Ovary (tissue), 9 donors: ENCODE data around the gene DNMT3A. TPM values are rescaled to one million over a fixed set of nuclear protein-coding genes. Genes with fewer than 3 reads are reported as not detected.

Experiments
- DNase-seq, 5 donors: peaks; one replicate each; pipeline ENCODE4 v3.0.0-alpha.2; 2019 to 2020
- H3K27ac ChIP-seq, 2 donors: fragments of 200-600 bp; one replicate each; pipeline versions ENCODE4 v1.5.1 to v1.8.0; 2019 to 2022
- H3K27me3 ChIP-seq: fragments of 200-600 bp; one replicate; pipeline ENCODE4 v1.8.0; 2022
- H3K36me3 ChIP-seq: fragments of 200-600 bp; sonication (generic); one replicate; pipeline ENCODE4 v1.5.1; 2019
- H3K4me1 ChIP-seq: one replicate; pipeline ENCODE4 v1.8.1; 2013; ENCODE audit warnings: mild to moderate bottlenecking, moderate library complexity; ENCODE audit not compliant: insufficient read depth
- H3K4me3 ChIP-seq: fragments of 200-600 bp; sonication (generic); one replicate; pipeline ENCODE4 v1.5.1; 2017
- H3K9me3 ChIP-seq, 2 donors: fragments of 200-600 bp in 1 of 2; sonication (generic) in 1 of 2; one replicate each; pipeline versions ENCODE4 v1.5.1 to v1.8.1; 2013 to 2019; ENCODE audit warnings: mild to moderate bottlenecking in 1 of 2, moderate library complexity in 1 of 2
- CTCF ChIP-seq, 3 donors: fragments of 450-650 bp in 2 of 3; fragments of 200-600 bp in 1 of 3; IDR thresholded peaks; one replicate each; pipeline versions ENCODE4 v1.5.1 to v1.8.0; 2016 to 2022; ENCODE audit warnings: antibody characterized with exemption in 3 of 3, mild to moderate bottlenecking in 1 of 3
- EP300 ChIP-seq: sonication (generic); formaldehyde crosslinking; IDR thresholded peaks from one replicate; pipeline ENCODE4 v1.6.1; 2017; ENCODE audit warnings: antibody characterized with exemption
- POLR2A ChIP-seq: fragments of 450-650 bp; IDR thresholded peaks from one replicate; pipeline ENCODE4 v1.6.1; 2017; ENCODE audit warnings: antibody characterized with exemption, mild to moderate bottlenecking, moderate library complexity
- WGBS, 3 donors: extraction: QIAGEN DNeasy Blood & Tissue Kit in 1 of 3; methylation state at CpG; one replicate each; pipeline versions ENCODE4 v1.1.5 to v1.1.7; 2013 to 2017; 5-methylcytosine and 5-hydroxymethylcytosine counted together
- intact Hi-C, 4 donors: fragments of 100-400 bp; cut with DNase I; formaldehyde crosslinking; loops; one replicate each; pipeline versions ENCODE4 v1.11.0 to v1.15.1; 2022 to 2023
- polyA plus RNA-seq, 2 donors: library from polyadenylated mRNA; stranded (reverse); fragments of 200-250 nt in 1 of 2; fragments of 350-450 nt in 1 of 2; fragmentation: Illumina TruSeq in 1 of 2; extraction: RNeasy Lipid Tissue Mini Kit (QIAGEN cat#74804) in 1 of 2; gene quantifications; one replicate each; pipeline ENCODE4 v1.2.3, GENCODE V29; 2013 to 2014
- total RNA-seq, 7 donors: library from RNA; depleted of rRNA in 2 of 7; stranded (reverse); fragments of >200 nt in 2 of 7; fragmentation: NEBNext Ultra II Directional in 3 of 7; extraction: Animal tissue kit (Norgen Biotek cat#: 25700) in 3 of 7; gene quantifications; one replicate each; pipeline versions ENCODE4 v1.1.0 to v1.2.4, GENCODE V29; 2016 to 2023
- donor health status: DM: no; HTN: no; CAD: no; lungs with moderate emphysema.
- donor health status: DM: no; HTN: no; CAD: no.
- donor health status: Bipolar disorder and iron deficiency.
- donor health status: DM: yes; HTN: yes; CAD: no.
- donor health status: DM: no; HTN: no; CAD: no.
- donor health status: DM: yes; HTN: yes; CAD: no.

The DNMT3A gene
- total and polyA plus RNA-seq, 9 donors = 11.3 to 72.7 (median 46.7) TPM

GRCh38 chr2:25316101-25316500, 25.6 kb downstream of the DNMT3A start:
- DNase-seq = no peak
- Histone ChIP-seq H3K9me3 (no peaks in the 10 kb centered on the region), H3K27me3 (no peaks in the 10 kb centered on the region), H3K4me3 (no peak overlapping the region), H3K4me1 (peaks cover 24% of the 10 kb centered on the region), H3K36me3 (no peaks in the 10 kb centered on the region), H3K27ac (peak overlapping the region in 1 of 2 donors; percentile 89)
- TF ChIP-seq POLR2A = no peak
- TF ChIP-seq CTCF (IDR thresholded peaks at IDR 0.05) = no peak
- TF ChIP-seq EP300 = no peak
- intact Hi-C loops = no loop called here
- 70 to 78% (median 70%) methylated on average over 8 of the region's 8 CpGs for WGBS, 3 donors

- intact Hi-C loops = no loop called here
- 41 to 54% (median 45%) methylated on average over 11 of the region's 11 CpGs for WGBS, 3 donors
- Histone ChIP-seq H3K27me3 (no peaks in the 10 kb centered on the region), H3K4me3 (no peak overlapping the region), H3K4me1 (peaks cover 30% of the 10 kb centered on the region), H3K27ac (peak overlapping the region; percentile 15 to 89), H3K9me3 (no peaks in the 10 kb centered on the region), H3K36me3 (no peaks in the 10 kb centered on the region)
- TF ChIP-seq POLR2A (no peak), CTCF (IDR thresholded peaks at IDR 0.05) (no peak), EP300 (no peak)
- DNase-seq = no peak
Measured at GRCh38 chr2:25315316-25315680, 26.4 kb downstream of the DNMT3A start.

- Histone ChIP-seq H3K27ac (peak overlapping the region; percentile 20 to 89), H3K36me3 (no peaks in the 10 kb centered on the region), H3K4me1 (peaks cover 31% of the 10 kb centered on the region), H3K4me3 (no peak overlapping the region), H3K27me3 (no peaks in the 10 kb centered on the region), H3K9me3 (no peaks in the 10 kb centered on the region)
- intact Hi-C loops = no loop called here
- peak; percentile 80 to 87 (median 86) for DNase-seq
- whole genome bisulfite sequencing, 3 donors = 6 to 13% (median 9%) methylated on average over 11 to 13 of the region's 13 CpGs
- TF ChIP-seq POLR2A = no peak
Measured at GRCh38 chr2:25314514-25315315, 27.0 kb downstream of the DNMT3A start.

- Histone ChIP-seq H3K4me1 (peaks cover 31% of the 10 kb centered on the region), H3K36me3 (no peaks in the 10 kb centered on the region), H3K9me3 (no peaks in the 10 kb centered on the region), H3K27ac (peak overlapping the region; percentile 20 to 89), H3K27me3 (no peaks in the 10 kb centered on the region), H3K4me3 (no peak overlapping the region)
- intact Hi-C loops = no loop called here
- WGBS, 3 donors = 70 to 78% (median 75%) methylated on average over 27 of the region's 27 CpGs
- TF ChIP-seq EP300 (no peak), CTCF (IDR thresholded peaks at IDR 0.05) (no peak), POLR2A (no peak)
- DNase-seq = no peak
Measured at GRCh38 chr2:25313711-25314513, 27.8 kb downstream of the DNMT3A start.
